ENCODE measurements around the gene ZBTB20. TPM values are rescaled to one million over a fixed set of nuclear protein-coding genes. Genes with fewer than 3 reads are reported as not detected.
A peak's percentile ranks its signal among the peaks of the same experiment; 100 is the strongest.

Gene ZBTB20
- total and polyA plus RNA-seq, 10 of the 15 experiments (the other 5 are each of a cell fraction or from before 2014, with no cell fraction given) = 0.20 to 5.5 (median 2.2) TPM

DNA sequence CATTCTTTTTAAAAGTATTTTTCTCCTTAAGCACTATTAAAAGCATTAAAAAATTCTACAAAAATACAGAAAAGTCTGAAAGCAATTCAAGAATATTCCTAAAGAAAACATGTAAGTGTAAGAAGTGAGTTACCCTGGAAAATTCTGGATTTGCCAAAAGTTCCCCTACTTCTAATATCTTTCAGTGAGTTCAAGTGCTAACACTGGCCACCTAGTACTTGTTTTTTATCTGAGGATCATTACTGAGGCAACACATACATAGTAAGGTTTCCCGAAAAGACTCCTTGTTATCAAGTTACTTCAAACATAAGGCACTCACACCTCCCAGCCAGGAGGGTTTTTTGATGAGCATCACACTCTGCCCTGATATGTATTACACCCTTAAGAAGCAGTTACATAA is 694.8 kb downstream of the ZBTB20 start:
- H3K9ac ChIP-seq (ENCODE audit: control insufficient read depth, insufficient read depth, low read length) = peak overlapping the region; percentile 84

More for the DNA sequence above, 694.8 kb downstream of the ZBTB20 start:
- ATAC-seq = peak; percentile 4; the same call in 1 of the 3 replicates
- peak overlapping the region; percentile 88 for H3K4me2 ChIP-seq (ENCODE audit: control insufficient read depth, insufficient read depth)
- DNase-seq (ENCODE audit: low read depth, low spot score) = no peak
- no TSS peak for BruUV-seq (replicated peaks)
- ChIA-PET SMC1A (ENCODE audit: uncharacterized antibody, unreplicated experiment) (interaction anchor here (0.6 to 1.8 kb wide), 4 partner anchors 12 to 90 kb away, joined by 3 to 5 read pairs (median 3); no protein-coding TSS in a partner anchor), RAD21 (ENCODE audit: unreplicated experiment) (no interaction called here), CTCF (interaction anchor here (0.7 to 1.5 kb wide), 6 partner anchors 11 to 238 kb away, joined by 3 to 5 read pairs (median 4); no protein-coding TSS in a partner anchor), POLR2A (no interaction called here)
- no peaks in the 10 kb centered on the region for H4K20me1 ChIP-seq (ENCODE audit: control insufficient read depth, insufficient read depth)
- peaks cover 20% of the 10 kb centered on the region for H3K4me1 ChIP-seq (ENCODE audit: control insufficient read depth, insufficient read depth, low read length)
- peak overlapping the region; percentile 56 for H3K4me3 ChIP-seq
- H3K9me3 ChIP-seq (replicated peaks; ENCODE audit: control insufficient read depth, insufficient read depth, low read length) = no peaks in the 10 kb centered on the region
- intact Hi-C loops (cut with micrococcal nuclease; ENCODE audit: unreplicated experiment) = loop anchor here (10.0 kb wide), 1 partner anchor 707 kb away; the partner anchor contains the start of genes ATP6V1A and NAA50
- FAIRE-seq = no peak
- 0% methylated on average over 1 of the region's 1 CpG for WGBS (ENCODE audit: insufficient coverage, insufficient replicate concordance, low lambda C conversion rate, missing lambda C conversion rate)
- H3K27ac ChIP-seq (ENCODE audit: control insufficient read depth, insufficient read depth) = peak overlapping the region; percentile 93
- H3K27me3 ChIP-seq (replicated peaks in 1 of 2; ENCODE audit: control insufficient read depth in 2 of 2, insufficient read depth in 2 of 2, low read length in 1 of 2) = no peaks in the 10 kb centered on the region
- H3K36me3 ChIP-seq (ENCODE audit: control insufficient read depth in 2 of 2, insufficient read depth in 2 of 2, low read length in 1 of 2) = no peaks in the 10 kb centered on the region
- no peak for TF ChIP-seq ATF3 (IDR thresholded peaks at IDR 0.05; ENCODE audit: borderline replicate concordance, extremely low read depth, low read depth, low read length)
- no peak for TF ChIP-seq TCF3 (IDR thresholded peaks at IDR 0.05; ENCODE audit: borderline replicate concordance, insufficient read depth, low read depth, low read length)
- TF ChIP-seq PBX3 (IDR thresholded peaks at IDR 0.05; ENCODE audit: insufficient replicate concordance, low read depth, low read length) = no peak
- no peak for TF ChIP-seq ZBTB33 (IDR thresholded peaks at IDR 0.05)
- no peak for TF ChIP-seq MTA2 (IDR thresholded peaks at IDR 0.05; ENCODE audit: low read depth)
- no peak for TF ChIP-seq ZNF24 (IDR thresholded peaks at IDR 0.05)
- TF ChIP-seq POLR2AphosphoS2 (IDR thresholded peaks at IDR 0.05; ENCODE audit: low read depth, low read length) = no peak
- TF ChIP-seq, protein P1, sequence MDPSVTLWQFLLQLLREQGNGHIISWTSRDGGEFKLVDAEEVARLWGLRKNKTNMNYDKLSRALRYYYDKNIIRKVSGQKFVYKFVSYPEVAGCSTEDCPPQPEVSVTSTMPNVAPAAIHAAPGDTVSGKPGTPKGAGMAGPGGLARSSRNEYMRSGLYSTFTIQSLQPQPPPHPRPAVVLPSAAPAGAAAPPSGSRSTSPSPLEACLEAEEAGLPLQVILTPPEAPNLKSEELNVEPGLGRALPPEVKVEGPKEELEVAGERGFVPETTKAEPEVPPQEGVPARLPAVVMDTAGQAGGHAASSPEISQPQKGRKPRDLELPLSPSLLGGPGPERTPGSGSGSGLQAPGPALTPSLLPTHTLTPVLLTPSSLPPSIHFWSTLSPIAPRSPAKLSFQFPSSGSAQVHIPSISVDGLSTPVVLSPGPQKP (IDR thresholded peaks at IDR 0.05; ENCODE audit: low read depth, low read length) = no peak
- TF ChIP-seq BHLHE40 (IDR thresholded peaks at IDR 0.05; ENCODE audit: borderline replicate concordance in 1 of 2, low read depth in 2 of 2, low read length in 1 of 2) = no peak
- TF ChIP-seq HCFC1 (IDR thresholded peaks at IDR 0.05; ENCODE audit: low read length) = no peak
- no peak for TF ChIP-seq ZNF384 (IDR thresholded peaks at IDR 0.05; ENCODE audit: borderline replicate concordance, low read depth, low read length)
- no peak for TF ChIP-seq SREBF1 (IDR thresholded peaks at IDR 0.05; ENCODE audit: low read length)
- TF ChIP-seq CBX5 (IDR thresholded peaks at IDR 0.05; ENCODE audit: low read depth) = no peak
- TF ChIP-seq PRDM15 (CRISPR knock-in tag; IDR thresholded peaks at IDR 0.05) = no peak
- TF ChIP-seq MTA3 (IDR thresholded peaks at IDR 0.05; ENCODE audit: borderline replicate concordance, low read length) = no peak
- in situ Hi-C loops (cut with MboI) = no loop called here
- peaks cover 51% of the 10 kb centered on the region for H3K79me2 ChIP-seq (ENCODE audit: control insufficient read depth, insufficient read depth, low read length)
- H2AFZ ChIP-seq (ENCODE audit: control insufficient read depth, low read depth, low read length) = no peak overlapping the region; the same call in 1 of the 2 replicates
